22Rv1 (cell line): ENCODE results near the gene SMAD5.

Source experiments
- ZFX ChIP-seq: fragments of 450-650 bp; IDR thresholded peaks from 2 replicates; pipeline ENCODE4 v1.6.1; 2017; ENCODE audit warnings: antibody characterized with exemption, borderline replicate concordance
- TF ChIP-seq, protein P1 (sequence below): fragments of 450-650 bp; IDR thresholded peaks from 2 replicates; pipeline ENCODE4 v1.5.1; 2017; ENCODE audit warnings: mild to moderate bottlenecking

DNA sequence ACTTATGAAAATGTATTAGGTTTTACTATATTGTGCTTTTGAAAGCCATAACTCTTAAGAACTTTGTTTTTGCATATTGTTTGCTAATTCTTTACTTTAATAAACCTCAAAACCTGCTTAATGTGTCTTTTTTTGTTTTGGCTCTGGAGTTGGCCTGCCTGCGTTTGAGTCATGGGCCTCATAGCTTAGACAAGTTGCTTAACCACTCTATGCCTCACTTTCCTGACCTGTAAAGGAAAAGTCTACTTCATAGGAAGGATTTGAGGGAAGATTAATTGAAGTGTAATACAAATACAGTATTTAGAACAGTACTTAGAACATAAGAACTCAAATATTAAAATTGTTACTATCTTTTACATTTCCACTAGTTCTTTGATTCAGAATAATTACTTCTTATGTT is 50.0 kb downstream of the SMAD5 start:
- TF ChIP-seq, protein P1, sequence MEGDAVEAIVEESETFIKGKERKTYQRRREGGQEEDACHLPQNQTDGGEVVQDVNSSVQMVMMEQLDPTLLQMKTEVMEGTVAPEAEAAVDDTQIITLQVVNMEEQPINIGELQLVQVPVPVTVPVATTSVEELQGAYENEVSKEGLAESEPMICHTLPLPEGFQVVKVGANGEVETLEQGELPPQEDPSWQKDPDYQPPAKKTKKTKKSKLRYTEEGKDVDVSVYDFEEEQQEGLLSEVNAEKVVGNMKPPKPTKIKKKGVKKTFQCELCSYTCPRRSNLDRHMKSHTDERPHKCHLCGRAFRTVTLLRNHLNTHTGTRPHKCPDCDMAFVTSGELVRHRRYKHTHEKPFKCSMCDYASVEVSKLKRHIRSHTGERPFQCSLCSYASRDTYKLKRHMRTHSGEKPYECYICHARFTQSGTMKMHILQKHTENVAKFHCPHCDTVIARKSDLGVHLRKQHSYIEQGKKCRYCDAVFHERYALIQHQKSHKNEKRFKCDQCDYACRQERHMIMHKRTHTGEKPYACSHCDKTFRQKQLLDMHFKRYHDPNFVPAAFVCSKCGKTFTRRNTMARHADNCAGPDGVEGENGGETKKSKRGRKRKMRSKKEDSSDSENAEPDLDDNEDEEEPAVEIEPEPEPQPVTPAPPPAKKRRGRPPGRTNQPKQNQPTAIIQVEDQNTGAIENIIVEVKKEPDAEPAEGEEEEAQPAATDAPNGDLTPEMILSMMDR = no peak
- no peak for TF ChIP-seq ZFX
